Pancreas (tissue), 10 donors: ENCODE results near the gene ABHD4. TPM values are rescaled to one million over a fixed set of nuclear protein-coding genes. Genes with fewer than 3 reads are reported as not detected.

Experiments used
- ATAC-seq, 4 donors: fragments of 200-7000 bp; cut with Tn5 transposase; one replicate each; pipeline versions ENCODE4 v1.8.0 to v1.9.1; 2020; ENCODE audit warnings: mild to moderate bottlenecking in 4 of 4, moderate library complexity in 4 of 4
- DNase-seq, 6 donors: peaks; one replicate each; pipeline ENCODE4 v3.0.0-alpha.2; 2020
- FAIRE-seq: peaks from 2 replicates; lab custom pipeline; 2012; peaks lifted over from hg19 to GRCh38; lab: Jason Lieb, UNC
- H3K27ac ChIP-seq, 4 donors: fragments of 200-600 bp; sonication (generic); 1 replicate in 3 of 4; 2 replicates in 1 of 4; pipeline versions ENCODE4 v1.5.0 to v1.8.0; 2020
- H3K27me3 ChIP-seq, 4 donors: fragments of 200-600 bp; one replicate each; pipeline ENCODE4 v1.8.0; 2021
- H3K36me3 ChIP-seq, 3 donors: fragments of 200-600 bp; sonication (generic) in 1 of 3; one replicate each; pipeline versions ENCODE4 v1.5.0 to v1.8.0; 2020 to 2021
- H3K4me1 ChIP-seq, 3 donors: fragments of 200-600 bp; one replicate each; pipeline ENCODE4 v1.8.0; 2021
- H3K4me3 ChIP-seq, 4 donors: fragments of 200-600 bp; sonication (generic) in 2 of 4; one replicate each; pipeline versions ENCODE4 v1.5.0 to v1.8.0; 2020 to 2021
- H3K9me3 ChIP-seq, 4 donors: fragments of 200-600 bp; one replicate each; pipeline ENCODE4 v1.8.0; 2021
- WGBS, 2 donors: extraction: QIAGEN DNeasy Blood & Tissue Kit; methylation state at CpG; one replicate each; pipeline ENCODE4 v1.1.7; 2013; 5-methylcytosine and 5-hydroxymethylcytosine counted together
- intact Hi-C, 3 donors: fragments of 100-400 bp; cut with DNase I; formaldehyde crosslinking; loops; one replicate each; pipeline versions ENCODE4 v1.11.1 to v1.14.2; 2022
- polyA plus RNA-seq, 2 donors: library from polyadenylated mRNA; stranded (reverse); fragments of 200-250 nt; gene quantifications; one replicate each; pipeline ENCODE4 v1.2.3, GENCODE V29; 2013
- total RNA-seq, 6 donors: library from RNA; stranded (reverse); fragmentation: NEBNext Ultra II Directional in 4 of 6; extraction: Animal tissue kit (Norgen Biotek cat#: 25700) in 4 of 6; gene quantifications; one replicate each; pipeline versions ENCODE4 v1.2.1 to v1.2.4, GENCODE V29; 2021 to 2023
- TF ChIP-seq, protein P1 (sequence below), 4 donors: fragments of 200-600 bp; sonication (generic) in 3 of 4; IDR thresholded peaks; one replicate each; pipeline versions ENCODE4 v1.5.0 to v1.8.0; 2021; ENCODE audit warnings: antibody characterized with exemption in 4 of 4
- donor health status: healthy with polysubstance abuse.
- donor health status: DM: no; HTN: no; CAD: no; lungs with moderate emphysema.
- donor health status: DM: no; HTN: no; CAD: no.
- donor health status: control.
- donor health status: control.
- donor health status: Bipolar disorder and iron deficiency.
- donor health status: DM: yes; HTN: yes; CAD: no.
- donor health status: DM: no; HTN: no; CAD: no.
- donor health status: DM: no; HTN: no; CAD: no.
- donor health status: DM: yes; HTN: yes; CAD: no.

The ABHD4 gene
- total and polyA plus RNA-seq, 8 donors, result 7.6 to 25.9 (median 11.8) TPM

DNA sequence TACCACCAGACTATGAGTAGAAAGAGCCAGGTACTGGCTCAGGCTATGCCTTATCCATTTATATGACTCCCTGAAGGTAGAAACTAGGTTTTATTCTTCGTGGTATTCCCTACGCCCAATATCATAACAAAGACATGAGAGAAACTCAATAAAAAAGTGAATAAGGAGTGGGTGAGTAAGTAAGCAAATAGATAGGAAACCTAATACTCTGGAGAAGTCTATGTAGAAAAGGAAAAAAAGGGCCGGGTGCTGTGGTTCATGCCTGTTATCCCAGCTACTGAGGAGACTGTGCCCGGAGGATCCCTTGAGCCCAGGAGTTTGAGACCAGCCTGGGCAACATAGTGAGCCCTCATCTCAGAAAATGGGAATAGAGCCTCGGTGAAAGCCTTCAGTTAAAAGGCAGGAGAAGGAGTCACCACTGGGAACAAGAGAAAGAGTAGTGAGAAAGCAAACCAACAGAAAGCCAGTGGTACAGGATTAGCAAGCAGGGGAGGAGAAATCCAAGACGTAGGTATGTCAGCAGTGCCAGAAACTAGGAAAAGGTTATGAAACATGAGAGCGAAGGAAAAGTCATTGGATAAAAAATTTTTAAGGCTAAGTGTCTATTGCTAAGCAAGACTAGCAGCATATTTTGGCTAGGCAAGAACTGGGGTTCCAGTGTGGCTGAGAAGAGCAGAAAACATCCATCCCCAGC, 52.1 kb downstream of the ABHD4 start:
- intact Hi-C loops, result loop anchor here in 2 of 3 donors (10.0 kb wide), 3 partner anchors 45 to 205 kb away; no protein-coding TSS in a partner anchor
- Histone ChIP-seq H3K9me3 (no peaks in the 10 kb centered on the region), H3K36me3 (no peaks in the 10 kb centered on the region), H3K27me3 (no peaks in the 10 kb centered on the region), H3K4me1 (no peaks in the 10 kb centered on the region), H3K4me3 (no peak overlapping the region), H3K27ac (no peak overlapping the region)
- ATAC-seq (no peak), FAIRE-seq (no peak), DNase-seq (no peak)
- TF ChIP-seq, protein P1, sequence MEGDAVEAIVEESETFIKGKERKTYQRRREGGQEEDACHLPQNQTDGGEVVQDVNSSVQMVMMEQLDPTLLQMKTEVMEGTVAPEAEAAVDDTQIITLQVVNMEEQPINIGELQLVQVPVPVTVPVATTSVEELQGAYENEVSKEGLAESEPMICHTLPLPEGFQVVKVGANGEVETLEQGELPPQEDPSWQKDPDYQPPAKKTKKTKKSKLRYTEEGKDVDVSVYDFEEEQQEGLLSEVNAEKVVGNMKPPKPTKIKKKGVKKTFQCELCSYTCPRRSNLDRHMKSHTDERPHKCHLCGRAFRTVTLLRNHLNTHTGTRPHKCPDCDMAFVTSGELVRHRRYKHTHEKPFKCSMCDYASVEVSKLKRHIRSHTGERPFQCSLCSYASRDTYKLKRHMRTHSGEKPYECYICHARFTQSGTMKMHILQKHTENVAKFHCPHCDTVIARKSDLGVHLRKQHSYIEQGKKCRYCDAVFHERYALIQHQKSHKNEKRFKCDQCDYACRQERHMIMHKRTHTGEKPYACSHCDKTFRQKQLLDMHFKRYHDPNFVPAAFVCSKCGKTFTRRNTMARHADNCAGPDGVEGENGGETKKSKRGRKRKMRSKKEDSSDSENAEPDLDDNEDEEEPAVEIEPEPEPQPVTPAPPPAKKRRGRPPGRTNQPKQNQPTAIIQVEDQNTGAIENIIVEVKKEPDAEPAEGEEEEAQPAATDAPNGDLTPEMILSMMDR (IDR thresholded peaks at IDR 0.05), result no peak
- WGBS, 2 donors, result 59 to 74% methylated on average over 7 of the region's 7 CpGs

DNA sequence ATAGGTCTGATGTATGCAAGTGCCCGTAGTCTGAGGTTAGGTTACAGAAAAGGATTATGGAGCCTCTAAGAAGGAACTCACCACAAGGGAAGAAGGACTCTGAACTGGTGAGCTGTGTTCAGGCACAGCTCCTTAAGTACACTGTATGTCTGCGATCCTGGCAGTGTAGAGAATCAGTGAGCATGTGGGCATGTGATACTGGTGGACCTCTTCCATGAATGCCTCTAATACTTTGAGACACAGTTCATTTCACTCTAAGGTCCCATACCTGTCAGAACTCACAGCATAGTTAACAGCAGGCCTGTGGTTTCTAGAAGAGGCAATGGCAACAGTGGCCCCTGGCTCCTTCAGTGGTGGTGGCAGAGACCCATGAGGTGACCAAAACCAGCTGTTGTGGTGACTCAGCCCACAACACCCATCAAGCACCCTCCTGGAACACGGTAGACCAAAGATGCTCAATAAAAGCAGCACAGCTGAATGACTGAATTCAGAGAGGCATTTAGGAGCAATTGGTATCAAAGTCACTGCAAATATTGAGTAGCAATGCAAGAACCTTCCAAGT, 52.9 kb downstream of the ABHD4 start:
- no peaks in the 10 kb centered on the region for H3K4me1 ChIP-seq

DNA sequence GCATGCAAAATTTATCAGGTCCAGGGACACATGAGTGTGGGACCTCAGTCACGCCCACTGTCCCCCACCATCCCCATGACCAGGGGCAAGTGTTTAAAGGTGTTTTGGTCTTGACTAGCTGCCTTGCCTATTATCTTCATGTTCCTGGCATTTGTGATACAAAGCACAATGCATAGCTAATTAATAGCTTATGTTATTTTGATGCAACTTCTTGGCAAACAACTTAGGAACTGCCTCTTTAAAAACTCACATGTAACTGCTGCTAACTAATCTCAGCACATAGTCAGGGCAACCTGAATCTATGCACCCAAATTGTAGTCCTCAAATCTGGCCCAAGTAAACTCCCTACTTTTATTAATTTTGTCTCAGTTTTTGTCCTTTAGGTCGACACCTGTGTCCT, 53.5 kb downstream of the ABHD4 start:
- DNase-seq (no peak), ATAC-seq (no peak), FAIRE-seq (no peak)
- TF ChIP-seq, protein P1 (IDR thresholded peaks at IDR 0.05), result no peak
- Histone ChIP-seq H3K9me3 (no peaks in the 10 kb centered on the region), H3K27ac (no peak overlapping the region), H3K36me3 (no peaks in the 10 kb centered on the region), H3K4me1 (no peaks in the 10 kb centered on the region), H3K4me3 (no peak overlapping the region), H3K27me3 (no peaks in the 10 kb centered on the region)
- 60 to 82% methylated on average over 2 of the region's 2 CpGs for WGBS, 2 donors
- intact Hi-C loops, result loop anchor here in 2 of 3 donors (10.0 kb wide), 3 partner anchors 47 to 203 kb away; no protein-coding TSS in a partner anchor

More for the DNA sequence above, 52.9 kb downstream of the ABHD4 start:
- WGBS, 2 donors, result 52 to 75% methylated on average over 3 of the region's 3 CpGs
- Histone ChIP-seq H3K27ac (no peak overlapping the region), H3K4me3 (no peak overlapping the region), H3K9me3 (no peaks in the 10 kb centered on the region), H3K36me3 (no peaks in the 10 kb centered on the region), H3K27me3 (no peaks in the 10 kb centered on the region)
- TF ChIP-seq, protein P1 (IDR thresholded peaks at IDR 0.05), result no peak
- ATAC-seq (no peak), FAIRE-seq (no peak), DNase-seq (no peak)
- intact Hi-C loops, result loop anchor here in 2 of 3 donors (10.0 kb wide), 3 partner anchors 46 to 204 kb away; no protein-coding TSS in a partner anchor

DNA sequence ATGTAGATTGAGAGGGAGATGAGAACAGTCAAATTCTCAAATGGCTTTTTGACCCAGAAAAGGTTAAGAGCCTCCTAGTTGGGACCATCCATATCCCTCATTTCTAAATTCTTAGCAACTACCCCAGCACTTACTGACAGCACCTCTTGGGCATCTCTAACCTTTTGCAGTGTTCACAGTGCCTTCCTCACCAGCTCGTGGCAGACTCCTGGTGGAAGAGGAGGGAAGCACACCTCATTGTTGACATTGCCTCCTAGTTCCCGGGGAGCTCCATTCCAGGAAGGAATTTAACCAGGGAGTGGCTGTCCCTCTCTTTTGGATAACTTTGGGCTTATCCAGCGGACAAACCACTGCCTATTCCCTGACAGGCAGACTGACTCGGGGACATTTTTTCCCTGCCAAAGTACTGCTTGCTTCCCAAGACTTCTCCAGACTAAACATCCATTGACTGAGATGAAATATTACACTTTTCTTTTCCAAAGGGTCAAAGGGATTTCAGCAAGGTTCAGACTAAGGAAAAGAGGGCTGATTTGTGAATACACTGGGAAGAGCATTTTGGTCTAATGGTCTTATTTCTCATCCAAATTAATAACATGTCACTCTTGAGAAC, 55.0 kb downstream of the ABHD4 start:
- FAIRE-seq (no peak), DNase-seq (peak; percentile 46 to 82 (median 64)), ATAC-seq (peak; percentile 92 to 99 (median 96))
- intact Hi-C loops, result loop anchor here in 2 of 3 donors (10.0 kb wide), 3 partner anchors 48 to 202 kb away; no protein-coding TSS in a partner anchor
- no peak overlapping the region for H3K4me3 ChIP-seq
- 3 to 5% methylated on average over 4 of the region's 4 CpGs for WGBS, 2 donors
- no peak overlapping the region for H3K27ac ChIP-seq
- TF ChIP-seq, protein P1 (IDR thresholded peaks at IDR 0.05), result peak; percentile 65 to 73 (median 66)
- no peaks in the 10 kb centered on the region for H3K27me3 ChIP-seq
- no peaks in the 10 kb centered on the region for H3K9me3 ChIP-seq
- H3K4me1 ChIP-seq, result no peaks in the 10 kb centered on the region
- no peaks in the 10 kb centered on the region for H3K36me3 ChIP-seq
